ENCODE results near the gene LRRFIP1. TPM values are rescaled to one million over a fixed set of nuclear protein-coding genes. Genes with fewer than 3 reads are reported as not detected.

Gene LRRFIP1
- polyA plus RNA-seq, 1 of the 3 experiments (the other 2 are of a cell fraction) = 47.3 TPM

DNA sequence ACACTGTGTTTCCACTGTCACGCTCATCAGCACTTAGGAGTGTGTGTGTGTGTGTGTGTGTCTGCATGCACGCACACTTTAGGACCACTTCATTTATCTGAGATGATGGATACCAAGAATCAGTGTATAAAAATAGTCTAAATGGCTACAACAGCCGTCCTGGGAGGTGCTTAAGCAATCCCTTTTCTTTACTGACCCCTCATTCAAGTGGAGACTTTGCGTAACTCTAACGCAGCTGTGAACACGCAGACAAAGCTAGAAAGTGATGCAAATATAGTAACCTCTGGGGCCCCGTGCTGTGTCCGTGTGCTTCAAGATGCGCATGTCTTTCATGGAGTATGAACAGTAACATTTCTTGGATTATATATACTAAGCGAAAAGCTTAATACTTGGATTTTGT is 130.8 kb downstream of the LRRFIP1 start:
- DNase-seq = no peak
- peaks cover 13% of the 10 kb centered on the region for H3F3A ChIP-seq (replicated peaks; ENCODE audit: insufficient read depth)
- no peak overlapping the region for H2AFZ ChIP-seq (ENCODE audit: low read depth)
- H3K27ac ChIP-seq (ENCODE audit: low read depth in 2 of 2, low read length in 1 of 2) = no peak overlapping the region
- no peaks in the 10 kb centered on the region for H3K27me3 ChIP-seq (ENCODE audit: insufficient read depth)
- H3K9ac ChIP-seq = no peak overlapping the region
- peaks cover 88 to 91% of the 10 kb centered on the region in 2 experiments for H3K36me3 ChIP-seq (replicated peaks in 1 of 2; ENCODE audit: control insufficient read depth in 1 of 2, insufficient read depth in 2 of 2, low read length in 1 of 2)
- no peak overlapping the region for H3K4me3 ChIP-seq (ENCODE audit: low read depth in 2 of 2, low read length in 1 of 2)
- 97% methylated on average over 10 of the region's 10 CpGs for WGBS (ENCODE audit: low lambda C conversion rate)
- H3K9me3 ChIP-seq = no peaks in the 10 kb centered on the region
- TF ChIP-seq FOXM1 (IDR thresholded peaks at IDR 0.05; ENCODE audit: low read depth) (no peak), NFIC (IDR thresholded peaks at IDR 0.05; ENCODE audit: borderline replicate concordance) (no peak), MEF2A (IDR thresholded peaks at IDR 0.05; ENCODE audit: borderline replicate concordance, low read depth) (no peak), JUND (IDR thresholded peaks at IDR 0.05) (no peak), YY1 (IDR thresholded peaks at IDR 0.05; ENCODE audit: low read depth) (no peak), SIN3A (IDR thresholded peaks at IDR 0.05; ENCODE audit: borderline replicate concordance, low read depth, low read length) (no peak), TEAD4 (IDR thresholded peaks at IDR 0.05; ENCODE audit: borderline replicate concordance, insufficient read depth) (no peak), TCF12 (IDR thresholded peaks at IDR 0.05) (no peak), MXI1 (IDR thresholded peaks at IDR 0.05; ENCODE audit: low read depth, low read length) (no peak)
- TF ChIP-seq, protein P1, sequence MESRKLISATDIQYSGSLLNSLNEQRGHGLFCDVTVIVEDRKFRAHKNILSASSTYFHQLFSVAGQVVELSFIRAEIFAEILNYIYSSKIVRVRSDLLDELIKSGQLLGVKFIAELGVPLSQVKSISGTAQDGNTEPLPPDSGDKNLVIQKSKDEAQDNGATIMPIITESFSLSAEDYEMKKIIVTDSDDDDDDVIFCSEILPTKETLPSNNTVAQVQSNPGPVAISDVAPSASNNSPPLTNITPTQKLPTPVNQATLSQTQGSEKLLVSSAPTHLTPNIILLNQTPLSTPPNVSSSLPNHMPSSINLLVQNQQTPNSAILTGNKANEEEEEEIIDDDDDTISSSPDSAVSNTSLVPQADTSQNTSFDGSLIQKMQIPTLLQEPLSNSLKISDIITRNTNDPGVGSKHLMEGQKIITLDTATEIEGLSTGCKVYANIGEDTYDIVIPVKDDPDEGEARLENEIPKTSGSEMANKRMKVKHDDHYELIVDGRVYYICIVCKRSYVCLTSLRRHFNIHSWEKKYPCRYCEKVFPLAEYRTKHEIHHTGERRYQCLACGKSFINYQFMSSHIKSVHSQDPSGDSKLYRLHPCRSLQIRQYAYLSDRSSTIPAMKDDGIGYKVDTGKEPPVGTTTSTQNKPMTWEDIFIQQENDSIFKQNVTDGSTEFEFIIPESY (IDR thresholded peaks at IDR 0.05; ENCODE audit: borderline replicate concordance, low read depth) = no peak
- TF ChIP-seq, protein P2, sequence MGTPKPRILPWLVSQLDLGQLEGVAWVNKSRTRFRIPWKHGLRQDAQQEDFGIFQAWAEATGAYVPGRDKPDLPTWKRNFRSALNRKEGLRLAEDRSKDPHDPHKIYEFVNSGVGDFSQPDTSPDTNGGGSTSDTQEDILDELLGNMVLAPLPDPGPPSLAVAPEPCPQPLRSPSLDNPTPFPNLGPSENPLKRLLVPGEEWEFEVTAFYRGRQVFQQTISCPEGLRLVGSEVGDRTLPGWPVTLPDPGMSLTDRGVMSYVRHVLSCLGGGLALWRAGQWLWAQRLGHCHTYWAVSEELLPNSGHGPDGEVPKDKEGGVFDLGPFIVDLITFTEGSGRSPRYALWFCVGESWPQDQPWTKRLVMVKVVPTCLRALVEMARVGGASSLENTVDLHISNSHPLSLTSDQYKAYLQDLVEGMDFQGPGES (IDR thresholded peaks at IDR 0.05; ENCODE audit: low read depth, low read length) = no peak
- H4K20me1 ChIP-seq (ENCODE audit: insufficient read depth) = no peaks in the 10 kb centered on the region
- CTCF ChIA-PET = interaction anchor here (0.9 to 2.7 kb wide), 4 partner anchors 9 to 85 kb away, joined by 3 to 9 read pairs (median 4); no protein-coding TSS in a partner anchor
- POLR2A ChIA-PET = no interaction called here
- H3K79me2 ChIP-seq (ENCODE audit: insufficient read depth) = peaks cover 23% of the 10 kb centered on the region
- no peaks in the 10 kb centered on the region for H3K9me2 ChIP-seq
- no peaks in the 10 kb centered on the region for H3K4me1 ChIP-seq (ENCODE audit: control insufficient read depth in 1 of 2, insufficient read depth in 2 of 2, low read depth in 1 of 2, low read length in 1 of 2)
- no peak overlapping the region for H3K4me2 ChIP-seq

DNA sequence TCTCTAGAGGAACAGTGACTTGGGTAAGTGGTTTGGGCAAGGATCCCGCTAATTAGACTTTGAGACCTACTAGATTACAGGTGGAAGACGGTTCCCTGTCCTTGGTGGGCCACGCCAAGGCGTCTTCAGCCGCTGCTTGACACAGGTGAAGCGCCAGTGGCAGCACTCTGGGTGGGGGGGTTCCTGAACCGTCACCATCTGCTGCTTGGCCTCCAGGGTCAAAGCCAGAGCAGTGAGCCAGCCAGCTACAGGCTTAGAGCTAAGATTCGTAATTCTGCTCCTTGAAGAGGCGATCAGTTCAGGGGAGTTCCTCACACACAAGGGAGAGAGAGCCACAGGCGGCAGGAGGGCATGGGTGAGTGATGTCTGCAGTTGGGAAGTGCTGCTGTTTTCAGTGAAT is 131.8 kb downstream of the LRRFIP1 start:
- H3K4me1 ChIP-seq (ENCODE audit: control insufficient read depth in 1 of 2, insufficient read depth in 2 of 2, low read depth in 1 of 2, low read length in 1 of 2) = no peaks in the 10 kb centered on the region
- H4K20me1 ChIP-seq (ENCODE audit: insufficient read depth) = no peaks in the 10 kb centered on the region
- no peaks in the 10 kb centered on the region for H3K9me3 ChIP-seq
- H3K27me3 ChIP-seq (ENCODE audit: insufficient read depth) = no peaks in the 10 kb centered on the region
- ChIA-PET CTCF (interaction anchor here (0.9 to 1.1 kb wide), 2 partner anchors 14 to 246 kb away, joined by 4 read pairs; no protein-coding TSS in a partner anchor), POLR2A (no interaction called here)
- H3K9me2 ChIP-seq = no peaks in the 10 kb centered on the region
- no peak overlapping the region for H3K4me2 ChIP-seq
- H3F3A ChIP-seq (replicated peaks; ENCODE audit: insufficient read depth) = peaks cover 13% of the 10 kb centered on the region
- no peak overlapping the region for H2AFZ ChIP-seq (ENCODE audit: low read depth)
- H3K36me3 ChIP-seq (replicated peaks in 1 of 2; ENCODE audit: control insufficient read depth in 1 of 2, insufficient read depth in 2 of 2, low read length in 1 of 2) = peaks cover 87 to 90% of the 10 kb centered on the region in 2 experiments
- no peak overlapping the region for H3K9ac ChIP-seq
- H3K27ac ChIP-seq (ENCODE audit: low read depth in 2 of 2, low read length in 1 of 2) = no peak overlapping the region
- WGBS (ENCODE audit: low lambda C conversion rate) = 98% methylated on average over 9 of the region's 10 CpGs
- no peak overlapping the region for H3K4me3 ChIP-seq (ENCODE audit: low read depth in 2 of 2, low read length in 1 of 2)
- H3K79me2 ChIP-seq (ENCODE audit: insufficient read depth) = peaks cover 23% of the 10 kb centered on the region
- no peak for DNase-seq
- TF ChIP-seq MXI1 (IDR thresholded peaks at IDR 0.05; ENCODE audit: low read depth, low read length) (no peak), FOXJ3 (CRISPR knock-in tag; IDR thresholded peaks at IDR 0.05) (no peak), GABPA (IDR thresholded peaks at IDR 0.05; ENCODE audit: low read depth) (no peak), YY1 (IDR thresholded peaks at IDR 0.05; ENCODE audit: low read depth) (no peak), TEAD4 (IDR thresholded peaks at IDR 0.05; ENCODE audit: borderline replicate concordance, insufficient read depth) (no peak), TCF12 (IDR thresholded peaks at IDR 0.05) (no peak), EP300 (IDR thresholded peaks at IDR 0.05; ENCODE audit: borderline replicate concordance in 1 of 2, low read depth in 1 of 2, low read length in 1 of 2) (no peak), RFX5 (IDR thresholded peaks at IDR 0.05; ENCODE audit: low read length) (no peak), FOSL2 (IDR thresholded peaks at IDR 0.05; ENCODE audit: borderline replicate concordance, low read depth) (no peak), FOXM1 (IDR thresholded peaks at IDR 0.05; ENCODE audit: low read depth) (no peak), POLR2AphosphoS5 (IDR thresholded peaks at IDR 0.05; ENCODE audit: low read depth, low read length) (no peak)
- TF ChIP-seq, protein P3, sequence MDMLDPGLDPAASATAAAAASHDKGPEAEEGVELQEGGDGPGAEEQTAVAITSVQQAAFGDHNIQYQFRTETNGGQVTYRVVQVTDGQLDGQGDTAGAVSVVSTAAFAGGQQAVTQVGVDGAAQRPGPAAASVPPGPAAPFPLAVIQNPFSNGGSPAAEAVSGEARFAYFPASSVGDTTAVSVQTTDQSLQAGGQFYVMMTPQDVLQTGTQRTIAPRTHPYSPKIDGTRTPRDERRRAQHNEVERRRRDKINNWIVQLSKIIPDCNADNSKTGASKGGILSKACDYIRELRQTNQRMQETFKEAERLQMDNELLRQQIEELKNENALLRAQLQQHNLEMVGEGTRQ (IDR thresholded peaks at IDR 0.05; ENCODE audit: borderline replicate concordance, low read depth, low read length) = no peak
- TF ChIP-seq, protein P2 (IDR thresholded peaks at IDR 0.05; ENCODE audit: low read depth, low read length) = no peak
- TF ChIP-seq, protein P4, sequence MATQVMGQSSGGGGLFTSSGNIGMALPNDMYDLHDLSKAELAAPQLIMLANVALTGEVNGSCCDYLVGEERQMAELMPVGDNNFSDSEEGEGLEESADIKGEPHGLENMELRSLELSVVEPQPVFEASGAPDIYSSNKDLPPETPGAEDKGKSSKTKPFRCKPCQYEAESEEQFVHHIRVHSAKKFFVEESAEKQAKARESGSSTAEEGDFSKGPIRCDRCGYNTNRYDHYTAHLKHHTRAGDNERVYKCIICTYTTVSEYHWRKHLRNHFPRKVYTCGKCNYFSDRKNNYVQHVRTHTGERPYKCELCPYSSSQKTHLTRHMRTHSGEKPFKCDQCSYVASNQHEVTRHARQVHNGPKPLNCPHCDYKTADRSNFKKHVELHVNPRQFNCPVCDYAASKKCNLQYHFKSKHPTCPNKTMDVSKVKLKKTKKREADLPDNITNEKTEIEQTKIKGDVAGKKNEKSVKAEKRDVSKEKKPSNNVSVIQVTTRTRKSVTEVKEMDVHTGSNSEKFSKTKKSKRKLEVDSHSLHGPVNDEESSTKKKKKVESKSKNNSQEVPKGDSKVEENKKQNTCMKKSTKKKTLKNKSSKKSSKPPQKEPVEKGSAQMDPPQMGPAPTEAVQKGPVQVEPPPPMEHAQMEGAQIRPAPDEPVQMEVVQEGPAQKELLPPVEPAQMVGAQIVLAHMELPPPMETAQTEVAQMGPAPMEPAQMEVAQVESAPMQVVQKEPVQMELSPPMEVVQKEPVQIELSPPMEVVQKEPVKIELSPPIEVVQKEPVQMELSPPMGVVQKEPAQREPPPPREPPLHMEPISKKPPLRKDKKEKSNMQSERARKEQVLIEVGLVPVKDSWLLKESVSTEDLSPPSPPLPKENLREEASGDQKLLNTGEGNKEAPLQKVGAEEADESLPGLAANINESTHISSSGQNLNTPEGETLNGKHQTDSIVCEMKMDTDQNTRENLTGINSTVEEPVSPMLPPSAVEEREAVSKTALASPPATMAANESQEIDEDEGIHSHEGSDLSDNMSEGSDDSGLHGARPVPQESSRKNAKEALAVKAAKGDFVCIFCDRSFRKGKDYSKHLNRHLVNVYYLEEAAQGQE (IDR thresholded peaks at IDR 0.05; ENCODE audit: low read depth, low read length) = no peak

Data from SK-N-SH (cell line).